Measurements from ENCODE around the gene DTWD1. TPM values are rescaled to one million over a fixed set of nuclear protein-coding genes. Genes with fewer than 3 reads are reported as not detected.
"Not testable (repeated sequence)": the region's sequence is repeated elsewhere in the genome, so short reads cannot be mapped to it uniquely, and the experiment has no call there.

The DTWD1 gene
- total RNA-seq = 20.5 and 21.4 TPM in 2 replicates

DNA sequence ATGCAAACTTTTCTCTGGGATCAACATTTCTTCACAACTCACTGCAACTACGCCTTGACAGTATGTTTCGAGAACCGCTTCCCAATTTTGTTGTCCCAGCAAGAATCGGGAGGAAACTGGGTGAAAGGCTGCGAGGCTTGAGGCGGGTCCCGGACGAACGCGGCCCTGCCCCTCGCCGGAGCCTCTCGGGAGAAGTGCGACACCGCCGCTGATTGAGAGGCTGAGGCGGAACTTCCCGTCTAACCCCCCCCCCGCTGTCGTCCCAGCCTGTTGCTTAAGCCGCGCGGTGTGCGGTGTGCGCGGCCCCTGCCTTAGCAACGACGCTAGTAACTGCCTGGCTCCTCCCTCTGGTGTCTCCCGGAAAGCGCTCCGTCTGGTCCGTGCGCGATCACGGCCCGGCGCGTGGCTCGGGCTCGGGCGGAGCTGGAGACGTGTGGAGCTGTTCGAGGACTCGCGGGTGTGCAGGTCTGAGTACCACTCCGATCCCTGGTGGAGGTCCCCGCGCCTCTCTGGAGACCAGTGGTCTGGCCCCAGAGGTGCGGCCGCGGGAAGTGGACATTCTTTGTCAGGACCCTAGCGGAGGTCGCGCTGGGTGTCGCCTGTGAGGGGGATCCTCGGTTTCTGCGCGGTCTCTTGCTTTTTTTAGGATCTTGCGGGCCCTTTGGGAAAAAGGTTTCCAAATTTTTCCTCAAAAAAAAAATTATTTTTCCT, at the start of gene DTWD1, which contains the start of gene FAM227B:
Gene DTWD1, plus strand, starts transcription at position 391 of the 711 bp plus-strand sequence. CDS start 4,120 bp downstream, outside the sequence.
Gene FAM227B, minus strand, starts transcription at position 161 of the 711 bp plus-strand sequence. CDS start 5,647 bp downstream, outside the sequence.
- ATAC-seq (ENCODE audit: low read depth) (peak; percentile 96), DNase-seq (peak; percentile 90)
- Mint-ChIP-seq H3K27ac (peak within 1 kb of the TSS; percentile 96), H3K4me3 (peak within 1 kb of the TSS; percentile 96), H3K4me1 (peaks cover 31% of the 10 kb centered on the region), H3K9me3 (peaks cover 8% of the 10 kb centered on the region), H3K27me3 (no peaks in the 10 kb centered on the region), H3K36me3 (ENCODE audit: low read depth) (peaks cover 22% of the 10 kb centered on the region)
- TF ChIP-seq, protein P1, sequence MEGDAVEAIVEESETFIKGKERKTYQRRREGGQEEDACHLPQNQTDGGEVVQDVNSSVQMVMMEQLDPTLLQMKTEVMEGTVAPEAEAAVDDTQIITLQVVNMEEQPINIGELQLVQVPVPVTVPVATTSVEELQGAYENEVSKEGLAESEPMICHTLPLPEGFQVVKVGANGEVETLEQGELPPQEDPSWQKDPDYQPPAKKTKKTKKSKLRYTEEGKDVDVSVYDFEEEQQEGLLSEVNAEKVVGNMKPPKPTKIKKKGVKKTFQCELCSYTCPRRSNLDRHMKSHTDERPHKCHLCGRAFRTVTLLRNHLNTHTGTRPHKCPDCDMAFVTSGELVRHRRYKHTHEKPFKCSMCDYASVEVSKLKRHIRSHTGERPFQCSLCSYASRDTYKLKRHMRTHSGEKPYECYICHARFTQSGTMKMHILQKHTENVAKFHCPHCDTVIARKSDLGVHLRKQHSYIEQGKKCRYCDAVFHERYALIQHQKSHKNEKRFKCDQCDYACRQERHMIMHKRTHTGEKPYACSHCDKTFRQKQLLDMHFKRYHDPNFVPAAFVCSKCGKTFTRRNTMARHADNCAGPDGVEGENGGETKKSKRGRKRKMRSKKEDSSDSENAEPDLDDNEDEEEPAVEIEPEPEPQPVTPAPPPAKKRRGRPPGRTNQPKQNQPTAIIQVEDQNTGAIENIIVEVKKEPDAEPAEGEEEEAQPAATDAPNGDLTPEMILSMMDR (IDR thresholded peaks at IDR 0.05) = no peak
- intact Hi-C loops (cut with micrococcal nuclease) = loop anchor here (1.0 to 10.0 kb wide), 11 partner anchors 466 to 1446 kb away; partner anchors contain the start of genes AP4E1, CEP152, COPS2 and DUT
- ChIA-PET POLR2A (interaction anchor here (0.5 to 1.5 kb wide), 9 partner anchors 451 to 1305 kb away, joined by 3 to 16 read pairs (median 4); partner anchors contain the start of genes CEP152, COPS2, EID1 and GALK2), CTCF (interaction anchor here (0.6 kb wide), 1 partner anchor 1288 kb away, joined by 3 read pairs; no protein-coding TSS in a partner anchor)

DNA sequence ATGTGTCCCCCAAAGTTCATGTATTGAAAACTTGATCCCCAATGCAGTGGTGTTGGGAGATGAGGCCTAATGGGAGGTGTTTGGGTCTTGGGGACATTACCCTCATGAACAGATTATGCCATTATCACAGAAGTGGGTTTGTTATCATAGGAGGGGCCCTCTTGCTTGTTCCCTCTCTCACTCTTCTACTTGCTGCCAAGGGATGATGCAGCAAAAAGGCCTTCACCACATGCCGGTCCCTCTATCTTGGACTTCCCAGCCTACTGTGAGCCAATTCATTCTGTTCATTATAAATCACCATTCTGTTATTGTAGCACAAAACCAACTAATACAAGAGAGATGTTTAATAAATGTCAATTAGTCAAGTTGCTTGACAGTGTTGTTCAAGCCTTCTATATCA, 47.4 kb upstream of the DTWD1 start:
- H3K4me3 Mint-ChIP-seq = no peak overlapping the region
- no peaks in the 10 kb centered on the region for H3K4me1 Mint-ChIP-seq
- POLR2A ChIA-PET = no interaction called here
- no peak overlapping the region for H3K27ac Mint-ChIP-seq
- H3K36me3 Mint-ChIP-seq (ENCODE audit: low read depth) = peaks cover 22% of the 10 kb centered on the region
- ATAC-seq (ENCODE audit: low read depth) (no peak), DNase-seq (no peak)
- peaks cover 13% of the 10 kb centered on the region for H3K9me3 Mint-ChIP-seq
- intact Hi-C loops (cut with micrococcal nuclease) = no loop called here
- TF ChIP-seq, protein P1 (IDR thresholded peaks at IDR 0.05) = no peak
- no peaks in the 10 kb centered on the region for H3K27me3 Mint-ChIP-seq
- CTCF ChIA-PET = no interaction called here

DNA sequence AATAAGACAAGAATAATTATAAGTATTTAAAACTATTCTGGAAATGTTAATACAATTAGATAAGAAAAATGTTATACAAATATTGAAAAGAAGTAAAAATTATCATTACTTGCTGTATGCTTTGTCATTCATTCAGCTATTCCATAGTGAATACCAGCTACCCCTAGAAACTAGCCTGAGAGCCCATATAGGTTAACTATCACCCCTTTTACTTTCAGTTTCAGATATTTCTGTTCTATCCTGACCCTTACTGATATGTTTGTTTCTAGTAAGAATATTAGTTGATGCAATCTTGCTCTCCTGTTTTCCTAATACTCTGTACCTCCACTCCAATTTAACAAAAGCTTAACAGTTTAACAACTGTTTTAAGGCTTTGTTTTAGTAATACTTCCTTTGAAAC, 31.8 kb upstream of the DTWD1 start:
- TF ChIP-seq, protein P1 (IDR thresholded peaks at IDR 0.05) = no peak
- ATAC-seq (ENCODE audit: low read depth) (no peak), DNase-seq (no peak)
- Mint-ChIP-seq H3K27me3 (no peaks in the 10 kb centered on the region), H3K9me3 (peaks cover 2% of the 10 kb centered on the region), H3K36me3 (ENCODE audit: low read depth) (peaks cover 9% of the 10 kb centered on the region), H3K4me3 (no peak overlapping the region), H3K4me1 (no peaks in the 10 kb centered on the region), H3K27ac (no peak overlapping the region)
- ChIA-PET POLR2A (no interaction called here), CTCF (no interaction called here)
- intact Hi-C loops (cut with micrococcal nuclease) = no loop called here

DNA sequence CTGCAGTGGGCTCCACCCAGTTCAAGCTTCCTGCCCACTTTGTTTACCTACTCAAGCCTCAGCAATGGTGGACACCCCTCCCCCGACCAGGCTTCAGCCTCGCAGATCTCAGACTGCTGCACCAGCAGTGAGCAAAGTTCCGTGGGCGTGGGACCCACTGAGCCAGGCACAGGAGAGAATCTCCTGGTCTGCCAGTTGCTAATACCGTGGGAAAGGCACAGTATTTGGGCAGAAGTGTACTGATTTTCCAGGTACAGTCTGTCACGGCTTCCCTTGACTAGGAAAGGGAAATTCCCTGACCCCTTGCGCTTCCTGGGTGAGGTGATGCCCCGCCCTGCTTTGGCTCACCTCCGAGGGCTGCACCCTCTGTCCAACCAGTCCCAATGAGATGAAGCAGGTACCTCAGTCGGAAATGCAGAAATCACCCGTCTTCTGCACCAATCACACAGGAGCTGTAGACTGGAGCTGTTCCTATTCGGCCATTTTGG, 28.0 kb upstream of the DTWD1 start:
- CTCF ChIA-PET = not testable (repeated sequence)
- peaks cover 21% of the 10 kb centered on the region for H3K9me3 Mint-ChIP-seq

GRCh38 chr15:49604625-49605409, 16.0 kb upstream of the DTWD1 start:
- ATAC-seq (ENCODE audit: low read depth) (no peak), DNase-seq (no peak)
- intact Hi-C loops (cut with micrococcal nuclease) = no loop called here
- TF ChIP-seq, protein P1 (IDR thresholded peaks at IDR 0.05) = no peak
- CTCF ChIA-PET = no interaction called here
- Mint-ChIP-seq H3K36me3 (ENCODE audit: low read depth) (peaks cover 38% of the 10 kb centered on the region), H3K27ac (no peak overlapping the region), H3K27me3 (no peaks in the 10 kb centered on the region), H3K4me3 (no peak overlapping the region), H3K9me3 (peaks cover 22% of the 10 kb centered on the region), H3K4me1 (no peaks in the 10 kb centered on the region)
- POLR2A ChIA-PET = no interaction called here

More for the DNA sequence above, 28.0 kb upstream of the DTWD1 start:
- H3K4me1 Mint-ChIP-seq; H3K27ac Mint-ChIP-seq; intact Hi-C loops (cut with micrococcal nuclease); ATAC-seq (ENCODE audit: low read depth); H3K4me3 Mint-ChIP-seq; H3K27me3 Mint-ChIP-seq; DNase-seq; POLR2A ChIA-PET: not testable (repeated sequence)
- peaks cover 25% of the 10 kb centered on the region for H3K36me3 Mint-ChIP-seq (ENCODE audit: low read depth)

Measured in activated B cell treated with CpG ODN at 0.5 μM for 24 hours (primary cell).